ENCODE measurements around the gene SAFB. TPM values are rescaled to one million over a fixed set of nuclear protein-coding genes. Genes with fewer than 3 reads are reported as not detected.

The SAFB gene
- total RNA-seq, 1 donor from 2014 or later: 97.1 TPM

DNA sequence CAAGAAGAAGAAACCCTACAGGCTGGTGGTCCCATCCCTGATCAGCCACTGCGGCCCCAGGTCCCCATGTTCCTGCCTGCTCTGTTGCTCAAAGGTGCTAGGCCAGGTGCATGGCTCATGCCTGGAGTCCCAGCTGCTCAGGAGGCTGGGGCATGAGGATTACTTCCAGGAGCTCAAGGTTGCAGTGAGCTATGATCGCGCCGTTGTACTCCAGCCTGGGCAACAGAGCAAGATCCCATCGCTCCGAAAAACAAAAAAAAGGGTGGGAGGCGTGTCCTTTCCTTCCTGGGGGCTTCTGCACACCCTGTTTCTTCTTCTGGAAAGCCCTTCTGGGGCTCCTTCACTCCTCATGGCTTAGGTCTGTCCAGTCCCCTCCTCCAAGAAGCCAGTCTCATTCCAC lies 43.2 kb upstream of the SAFB start:
- H3K27me3 Mint-ChIP-seq (ENCODE audit: unreplicated experiment): no peaks in the 10 kb centered on the region
- H3K4me1 Mint-ChIP-seq (ENCODE audit: unreplicated experiment): peaks cover 40% of the 10 kb centered on the region
- peaks cover 2% of the 10 kb centered on the region for H3K36me3 Mint-ChIP-seq (ENCODE audit: unreplicated experiment)
- peak overlapping the region; percentile 50 for H3K27ac Mint-ChIP-seq (ENCODE audit: unreplicated experiment)
- TF ChIP-seq, protein P1, sequence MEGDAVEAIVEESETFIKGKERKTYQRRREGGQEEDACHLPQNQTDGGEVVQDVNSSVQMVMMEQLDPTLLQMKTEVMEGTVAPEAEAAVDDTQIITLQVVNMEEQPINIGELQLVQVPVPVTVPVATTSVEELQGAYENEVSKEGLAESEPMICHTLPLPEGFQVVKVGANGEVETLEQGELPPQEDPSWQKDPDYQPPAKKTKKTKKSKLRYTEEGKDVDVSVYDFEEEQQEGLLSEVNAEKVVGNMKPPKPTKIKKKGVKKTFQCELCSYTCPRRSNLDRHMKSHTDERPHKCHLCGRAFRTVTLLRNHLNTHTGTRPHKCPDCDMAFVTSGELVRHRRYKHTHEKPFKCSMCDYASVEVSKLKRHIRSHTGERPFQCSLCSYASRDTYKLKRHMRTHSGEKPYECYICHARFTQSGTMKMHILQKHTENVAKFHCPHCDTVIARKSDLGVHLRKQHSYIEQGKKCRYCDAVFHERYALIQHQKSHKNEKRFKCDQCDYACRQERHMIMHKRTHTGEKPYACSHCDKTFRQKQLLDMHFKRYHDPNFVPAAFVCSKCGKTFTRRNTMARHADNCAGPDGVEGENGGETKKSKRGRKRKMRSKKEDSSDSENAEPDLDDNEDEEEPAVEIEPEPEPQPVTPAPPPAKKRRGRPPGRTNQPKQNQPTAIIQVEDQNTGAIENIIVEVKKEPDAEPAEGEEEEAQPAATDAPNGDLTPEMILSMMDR (IDR thresholded peaks at IDR 0.05): no peak
- no peak for DNase-seq (ENCODE audit: extremely low spot score, unreplicated experiment)
- no peak overlapping the region for H3K4me3 Mint-ChIP-seq (ENCODE audit: unreplicated experiment)
- H3K9me3 Mint-ChIP-seq (ENCODE audit: unreplicated experiment): no peaks in the 10 kb centered on the region

DNA sequence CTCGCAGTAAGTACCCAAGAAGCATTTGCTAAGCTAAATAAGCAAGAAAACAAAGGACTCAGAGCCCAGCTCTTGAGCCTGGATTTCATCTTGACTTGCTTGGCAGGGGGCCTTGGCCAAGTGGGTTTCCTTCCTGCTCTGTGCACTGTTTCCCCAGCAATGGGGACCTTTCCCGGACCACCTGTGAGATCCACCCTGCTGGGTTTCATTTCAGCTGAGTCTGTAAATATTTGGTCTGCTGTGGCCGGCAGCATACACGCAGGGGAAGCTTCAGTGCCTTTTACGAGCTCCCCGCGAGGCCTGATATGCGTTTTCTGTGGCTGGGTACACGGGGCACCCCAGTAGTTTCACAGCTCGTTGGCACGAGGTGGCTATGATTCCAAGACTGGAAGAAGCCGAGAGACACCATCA lies 42.7 kb upstream of the SAFB start:
- peaks cover 41% of the 10 kb centered on the region for H3K4me1 Mint-ChIP-seq (ENCODE audit: unreplicated experiment)
- peaks cover 2% of the 10 kb centered on the region for H3K36me3 Mint-ChIP-seq (ENCODE audit: unreplicated experiment)
- H3K4me3 Mint-ChIP-seq (ENCODE audit: unreplicated experiment): no peak overlapping the region
- TF ChIP-seq, protein P1 (IDR thresholded peaks at IDR 0.05): no peak
- no peaks in the 10 kb centered on the region for H3K27me3 Mint-ChIP-seq (ENCODE audit: unreplicated experiment)
- no peak for DNase-seq (ENCODE audit: extremely low spot score, unreplicated experiment)
- H3K27ac Mint-ChIP-seq (ENCODE audit: unreplicated experiment): peak overlapping the region; percentile 60
- no peaks in the 10 kb centered on the region for H3K9me3 Mint-ChIP-seq (ENCODE audit: unreplicated experiment)

DNA sequence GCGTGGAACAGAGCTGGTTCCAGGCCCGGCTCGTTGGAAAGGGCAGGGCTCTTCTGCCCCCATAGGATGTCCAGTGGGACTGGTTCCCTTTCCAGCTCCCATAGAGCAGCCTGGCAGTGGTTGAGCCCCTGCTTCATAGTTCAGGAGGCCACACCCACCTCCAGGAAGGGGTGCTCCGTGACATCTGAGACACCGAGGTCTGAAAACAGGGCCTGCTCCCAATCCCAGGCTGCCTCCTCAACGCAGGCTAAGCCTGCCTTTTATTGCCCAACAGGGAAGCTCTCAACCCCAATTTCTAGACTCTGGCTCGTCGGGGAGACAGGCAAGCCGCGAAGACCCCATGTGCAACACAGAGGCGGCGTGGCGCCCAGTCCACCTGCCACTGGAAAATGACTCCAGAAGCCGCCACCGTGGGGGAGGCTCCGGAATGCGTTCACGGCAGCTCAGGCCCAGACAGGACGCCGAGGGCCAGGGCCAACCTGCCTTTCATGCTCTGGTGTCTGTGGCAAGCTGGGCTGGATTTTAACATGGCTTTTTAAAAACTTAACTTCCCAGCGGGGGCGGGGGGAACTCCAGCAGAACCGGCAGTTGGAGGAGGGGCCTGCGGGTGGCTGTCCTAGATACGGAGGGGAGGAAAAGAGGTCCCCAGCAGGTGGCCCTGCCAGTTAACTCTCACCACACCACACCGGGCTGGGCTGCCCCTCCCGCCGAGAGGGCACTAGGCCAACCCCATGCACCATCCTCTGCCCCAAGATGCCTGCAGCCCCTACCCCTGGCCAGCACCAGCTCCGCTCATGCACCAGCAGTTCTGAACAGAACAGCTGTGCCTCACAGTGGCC lies 37.2 kb upstream of the SAFB start:
- H3K4me1 Mint-ChIP-seq (ENCODE audit: unreplicated experiment): peaks cover 19% of the 10 kb centered on the region
- TF ChIP-seq, protein P1 (IDR thresholded peaks at IDR 0.05): no peak
- no peaks in the 10 kb centered on the region for H3K27me3 Mint-ChIP-seq (ENCODE audit: unreplicated experiment)
- H3K9me3 Mint-ChIP-seq (ENCODE audit: unreplicated experiment): no peaks in the 10 kb centered on the region
- H3K4me3 Mint-ChIP-seq (ENCODE audit: unreplicated experiment): no peak overlapping the region
- peak overlapping the region; percentile 76 for H3K27ac Mint-ChIP-seq (ENCODE audit: unreplicated experiment)
- H3K36me3 Mint-ChIP-seq (ENCODE audit: unreplicated experiment): peaks cover 18% of the 10 kb centered on the region
- no peak for DNase-seq (ENCODE audit: extremely low spot score, unreplicated experiment)

DNA sequence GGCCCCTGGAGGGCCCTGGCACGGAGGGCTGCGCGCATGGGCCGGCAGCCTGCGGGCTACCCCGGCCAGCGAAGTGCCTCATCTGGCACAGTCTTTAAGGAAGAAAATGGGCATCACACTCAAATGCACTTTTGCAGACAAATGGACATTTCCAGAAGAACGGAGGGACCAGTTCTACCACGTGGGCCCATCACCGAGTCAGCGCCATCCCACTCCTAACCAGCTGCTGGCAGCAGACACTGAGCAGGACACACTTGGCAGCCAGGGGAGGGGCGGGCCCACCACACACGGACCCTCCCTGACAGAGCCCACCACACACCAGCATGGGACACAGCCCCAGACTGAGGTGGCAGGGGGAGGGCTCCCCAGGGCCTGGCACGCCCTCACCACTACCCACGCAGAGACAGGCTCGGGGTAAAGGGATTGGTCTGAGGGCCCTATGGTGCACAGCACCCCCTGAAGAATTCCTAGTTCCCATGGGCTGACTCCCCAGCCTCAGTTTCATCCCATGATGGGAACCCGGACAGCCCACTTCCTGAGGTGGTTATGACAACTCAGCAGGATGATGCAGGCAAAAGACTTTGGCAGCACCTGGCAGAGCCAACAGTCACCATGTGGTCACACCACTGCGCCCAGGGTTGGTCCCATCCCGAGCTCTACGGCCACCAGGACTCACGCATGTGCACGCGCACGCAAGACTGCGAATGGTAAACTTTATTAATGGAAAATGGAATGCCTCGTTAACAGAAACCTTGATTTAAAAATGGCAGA lies 36.4 kb upstream of the SAFB start:
- H3K36me3 Mint-ChIP-seq (ENCODE audit: unreplicated experiment): peaks cover 23% of the 10 kb centered on the region
- DNase-seq (ENCODE audit: extremely low spot score, unreplicated experiment): no peak
- H3K27me3 Mint-ChIP-seq (ENCODE audit: unreplicated experiment): no peaks in the 10 kb centered on the region
- TF ChIP-seq, protein P1 (IDR thresholded peaks at IDR 0.05): no peak
- no peaks in the 10 kb centered on the region for H3K9me3 Mint-ChIP-seq (ENCODE audit: unreplicated experiment)
- H3K4me3 Mint-ChIP-seq (ENCODE audit: unreplicated experiment): no peak overlapping the region
- peaks cover 18% of the 10 kb centered on the region for H3K4me1 Mint-ChIP-seq (ENCODE audit: unreplicated experiment)
- peak overlapping the region; percentile 76 for H3K27ac Mint-ChIP-seq (ENCODE audit: unreplicated experiment)

DNA sequence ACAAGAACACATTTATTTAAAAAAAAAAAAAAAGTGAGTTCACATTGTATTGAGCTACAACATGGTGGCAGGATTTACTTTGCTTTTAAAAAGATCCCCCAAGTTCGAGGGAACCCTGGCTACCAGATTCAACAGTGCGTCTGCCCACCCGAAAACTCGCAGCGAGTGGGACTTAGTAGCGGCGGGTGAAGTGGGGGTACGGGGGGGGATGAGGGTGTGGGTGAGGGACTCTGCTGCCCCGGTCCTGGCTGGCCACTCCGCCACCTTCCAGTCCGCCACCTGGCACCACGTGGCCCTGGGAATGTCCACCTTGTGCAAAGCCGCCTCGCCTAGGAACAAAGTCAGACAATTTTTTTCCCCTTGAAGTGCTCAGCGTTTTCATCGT lies 35.8 kb upstream of the SAFB start:
- TF ChIP-seq, protein P1 (IDR thresholded peaks at IDR 0.05): no peak
- Mint-ChIP-seq H3K4me1 (ENCODE audit: unreplicated experiment) (peaks cover 18% of the 10 kb centered on the region), H3K27ac (ENCODE audit: unreplicated experiment) (no peak overlapping the region), H3K4me3 (ENCODE audit: unreplicated experiment) (no peak overlapping the region), H3K9me3 (ENCODE audit: unreplicated experiment) (no peaks in the 10 kb centered on the region), H3K27me3 (ENCODE audit: unreplicated experiment) (no peaks in the 10 kb centered on the region), H3K36me3 (ENCODE audit: unreplicated experiment) (peaks cover 28% of the 10 kb centered on the region)
- no peak for DNase-seq (ENCODE audit: extremely low spot score, unreplicated experiment)

Measured in osteocyte (in vitro differentiated cells).